IPS-20b (cell line): Measurements from ENCODE around the gene ADNP.
A peak's percentile ranks its signal among the peaks of the same experiment; 100 is the strongest.

Experiments
- H3K27ac ChIP-seq: one replicate; pipeline ENCODE4 v1.5.1; 2013; ENCODE audit warnings: low read length
- H3K27me3 ChIP-seq: 2 replicates; pipeline ENCODE4 v1.6.1; 2013; ENCODE audit warnings: mild to moderate bottlenecking, low read length, inconsistent platforms; ENCODE audit not compliant: insufficient read depth
- H3K36me3 ChIP-seq: 2 replicates; pipeline ENCODE4 v1.6.1; 2013; ENCODE audit warnings: low read depth, mild to moderate bottlenecking, inconsistent platforms, low read length, moderate library complexity; ENCODE audit not compliant: insufficient read depth
- H3K4me1 ChIP-seq: 2 replicates; pipeline ENCODE4 v1.6.1; 2013; ENCODE audit warnings: mild to moderate bottlenecking, control low read depth, inconsistent platforms, low read length, moderate library complexity; ENCODE audit not compliant: insufficient read depth
- H3K4me3 ChIP-seq: 2 replicates; pipeline ENCODE4 v1.5.1; 2013; ENCODE audit warnings: mild to moderate bottlenecking, low read length, inconsistent platforms
- H3K9ac ChIP-seq: 2 replicates; pipeline ENCODE4 v1.6.1; 2013; ENCODE audit warnings: low read depth, mild to moderate bottlenecking, inconsistent platforms, low read length, moderate library complexity
- H3K9me3 ChIP-seq: 2 replicates; pipeline ENCODE4 v1.6.1; 2013; ENCODE audit warnings: mild to moderate bottlenecking, low read depth, low read length, inconsistent platforms; ENCODE audit not compliant: insufficient read depth

ADNP gene

DNA sequence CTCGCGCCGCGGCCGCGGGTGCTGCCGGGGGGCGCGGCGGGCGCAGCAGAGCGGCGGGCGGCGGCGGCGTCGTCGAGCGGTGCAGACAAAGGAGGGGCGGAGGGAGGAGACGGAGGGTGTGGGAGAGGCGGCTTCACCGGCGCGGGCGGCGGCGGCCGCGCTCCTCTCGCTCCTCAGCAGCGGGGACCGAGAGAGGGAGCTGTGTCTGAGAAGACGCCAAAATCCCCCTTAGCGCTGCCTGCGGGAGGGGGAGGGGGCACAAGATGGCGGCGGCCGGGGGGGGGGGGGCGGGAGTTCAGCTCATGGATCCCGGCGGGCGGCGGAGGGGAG is 296 bp downstream of the ADNP start:
- Histone ChIP-seq H3K4me3 (peak overlapping the region; percentile 42; the same call in 1 of the 2 replicates), H3K4me1 (peaks cover 20% of the 10 kb centered on the region), H3K36me3 (peaks cover 79% of the 10 kb centered on the region), H3K27ac (no peak overlapping the region), H3K9me3 (no peaks in the 10 kb centered on the region), H3K27me3 (no peaks in the 10 kb centered on the region), H3K9ac (peak overlapping the region; percentile 90; the same call in 1 of the 2 replicates)

DNA sequence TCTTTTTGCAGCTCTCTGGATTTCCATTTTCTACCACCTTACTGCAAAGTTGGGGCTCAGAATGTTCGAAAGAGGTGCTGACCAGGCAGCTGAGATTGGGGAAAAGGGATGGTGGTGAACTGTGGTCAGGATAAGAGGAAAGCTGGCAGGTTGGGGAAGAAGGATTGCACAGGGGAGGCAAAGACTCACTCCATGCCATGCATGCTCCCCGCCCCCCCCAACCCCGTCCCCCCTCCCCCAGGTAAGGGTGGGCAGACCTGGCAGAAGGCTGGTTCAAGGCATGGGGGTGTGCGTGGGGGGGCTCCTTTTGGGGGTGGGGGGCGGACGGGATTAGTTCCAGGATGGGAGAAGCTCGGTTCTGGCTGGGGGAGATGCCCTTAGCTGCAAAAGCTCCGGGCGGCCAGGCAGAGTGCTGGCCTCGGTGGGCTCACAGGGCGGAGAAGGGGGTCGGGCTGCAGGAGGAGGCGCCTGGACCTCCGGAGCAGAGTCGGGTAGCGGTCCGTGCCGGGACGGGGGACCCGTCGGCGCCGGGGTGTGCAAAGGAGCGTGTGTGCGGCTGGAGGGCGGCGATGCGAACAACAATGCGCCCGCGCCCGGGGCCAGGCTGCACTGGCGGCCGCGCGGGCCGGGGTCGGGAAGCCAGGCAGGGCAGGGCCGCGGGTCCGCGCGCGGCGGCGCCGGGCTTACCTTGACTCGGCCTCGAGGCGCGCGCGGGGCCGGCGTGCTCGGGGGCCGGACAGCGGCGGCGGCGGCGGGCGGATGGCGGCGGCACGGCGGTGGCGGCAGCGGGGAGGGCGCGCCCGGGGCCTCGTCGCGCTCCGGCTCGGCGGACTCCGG is 880 bp downstream of the ADNP start:
- Histone ChIP-seq H3K36me3 (peaks cover 79% of the 10 kb centered on the region), H3K27ac (peak overlapping the region; percentile 77), H3K4me1 (peaks cover 20% of the 10 kb centered on the region)

DNA sequence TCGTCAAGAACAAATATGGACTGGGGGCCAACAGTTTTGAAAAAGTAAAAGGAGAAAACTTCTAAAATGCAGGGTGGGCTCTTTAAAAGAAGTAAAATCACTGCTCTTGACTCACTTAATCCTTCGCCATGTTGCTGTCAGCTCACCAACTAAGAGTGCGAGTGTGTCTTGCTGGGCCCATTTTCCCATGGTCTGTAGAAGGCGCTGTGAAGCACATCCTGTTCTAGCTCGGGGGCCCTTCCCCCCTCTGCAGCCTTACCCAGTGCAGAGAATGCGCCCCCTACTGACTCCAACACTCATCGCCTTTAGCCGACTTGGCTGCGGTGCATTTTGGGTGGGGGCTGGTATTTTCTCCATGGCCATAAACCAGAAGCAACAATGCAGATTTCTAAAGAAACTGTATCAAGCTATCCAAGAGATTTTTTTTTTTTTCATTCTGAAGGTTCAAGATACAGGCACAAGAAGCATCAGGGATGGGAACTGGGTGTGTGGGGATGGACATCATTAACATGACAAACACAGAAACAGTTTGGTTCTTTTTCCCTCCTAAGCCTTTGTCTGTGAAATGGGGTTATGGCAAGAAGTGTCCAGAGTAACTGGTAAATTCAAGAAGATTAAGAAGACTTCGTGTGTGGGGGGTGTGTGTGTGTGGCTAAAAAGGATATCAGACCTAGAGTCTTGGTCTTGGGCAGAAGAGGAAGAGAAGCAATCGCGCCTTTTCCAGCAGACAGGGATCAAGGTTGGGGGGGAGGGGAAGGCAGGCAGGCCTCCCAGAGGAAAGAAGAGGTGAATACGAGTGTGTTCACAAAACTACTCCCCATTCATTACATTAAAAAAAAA is 1.7 kb downstream of the ADNP start:
- no peaks in the 10 kb centered on the region for H3K9me3 ChIP-seq
- H3K4me1 ChIP-seq: peaks cover 20% of the 10 kb centered on the region
- peak overlapping the region; percentile 77 for H3K27ac ChIP-seq
- no peaks in the 10 kb centered on the region for H3K27me3 ChIP-seq
- H3K9ac ChIP-seq: peak overlapping the region; percentile 96
- H3K4me3 ChIP-seq: peak overlapping the region; percentile 77
- H3K36me3 ChIP-seq: peaks cover 79% of the 10 kb centered on the region

More for the DNA sequence above, 880 bp downstream of the ADNP start:
- Histone ChIP-seq H3K27me3 (no peaks in the 10 kb centered on the region), H3K9ac (peak overlapping the region; percentile 96), H3K4me3 (peak overlapping the region; percentile 77), H3K9me3 (no peaks in the 10 kb centered on the region)

DNA sequence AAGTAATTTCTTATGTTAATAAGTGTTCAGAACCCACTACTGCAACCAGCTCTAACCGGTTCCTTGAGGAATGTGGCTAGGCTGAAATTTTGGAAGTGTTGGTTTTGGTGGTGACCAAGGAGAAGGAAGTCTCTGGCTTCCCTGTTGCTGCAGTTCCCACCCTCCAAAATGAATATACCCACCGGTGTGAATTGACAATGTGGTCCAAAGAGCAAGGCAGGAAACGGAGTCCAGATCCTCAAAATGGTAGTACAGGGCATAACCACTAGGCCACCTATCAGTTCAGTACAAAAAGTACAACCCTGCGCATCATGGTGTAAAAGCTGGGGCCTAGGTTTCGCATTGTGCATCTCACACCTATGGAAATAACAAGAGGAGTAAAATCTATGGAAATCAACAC is 2.8 kb downstream of the ADNP start:
- no peaks in the 10 kb centered on the region for H3K27me3 ChIP-seq
- peaks cover 79% of the 10 kb centered on the region for H3K36me3 ChIP-seq
- H3K9me3 ChIP-seq: no peaks in the 10 kb centered on the region
- peaks cover 23% of the 10 kb centered on the region for H3K4me1 ChIP-seq
- no peak overlapping the region for H3K27ac ChIP-seq
- H3K9ac ChIP-seq: no peak overlapping the region; the same call in 1 of the 2 replicates
- peak overlapping the region; percentile 77 for H3K4me3 ChIP-seq

DNA sequence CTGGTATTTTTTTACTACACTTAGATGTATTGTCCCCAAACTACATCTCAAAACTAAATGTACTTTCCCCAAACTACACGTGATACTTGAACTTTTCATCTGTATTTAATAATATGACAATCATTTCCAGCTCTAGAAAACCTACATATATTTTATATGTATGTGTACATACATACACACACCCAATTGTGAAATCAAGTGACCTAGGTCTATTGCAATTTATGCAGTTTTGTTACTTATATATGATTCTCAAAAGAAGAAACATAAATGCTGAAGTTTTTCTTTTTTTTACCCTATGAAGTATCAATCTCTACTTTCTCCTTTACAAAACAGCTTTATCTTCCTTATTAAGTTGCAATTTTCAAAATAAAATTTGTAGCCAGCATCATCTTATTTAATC is 4.7 kb downstream of the ADNP start:
- no peak overlapping the region for H3K4me3 ChIP-seq
- H3K9me3 ChIP-seq: no peaks in the 10 kb centered on the region
- H3K36me3 ChIP-seq: peaks cover 73% of the 10 kb centered on the region
- H3K4me1 ChIP-seq: peaks cover 20% of the 10 kb centered on the region
- H3K9ac ChIP-seq: no peak overlapping the region
- no peak overlapping the region for H3K27ac ChIP-seq
- no peaks in the 10 kb centered on the region for H3K27me3 ChIP-seq

DNA sequence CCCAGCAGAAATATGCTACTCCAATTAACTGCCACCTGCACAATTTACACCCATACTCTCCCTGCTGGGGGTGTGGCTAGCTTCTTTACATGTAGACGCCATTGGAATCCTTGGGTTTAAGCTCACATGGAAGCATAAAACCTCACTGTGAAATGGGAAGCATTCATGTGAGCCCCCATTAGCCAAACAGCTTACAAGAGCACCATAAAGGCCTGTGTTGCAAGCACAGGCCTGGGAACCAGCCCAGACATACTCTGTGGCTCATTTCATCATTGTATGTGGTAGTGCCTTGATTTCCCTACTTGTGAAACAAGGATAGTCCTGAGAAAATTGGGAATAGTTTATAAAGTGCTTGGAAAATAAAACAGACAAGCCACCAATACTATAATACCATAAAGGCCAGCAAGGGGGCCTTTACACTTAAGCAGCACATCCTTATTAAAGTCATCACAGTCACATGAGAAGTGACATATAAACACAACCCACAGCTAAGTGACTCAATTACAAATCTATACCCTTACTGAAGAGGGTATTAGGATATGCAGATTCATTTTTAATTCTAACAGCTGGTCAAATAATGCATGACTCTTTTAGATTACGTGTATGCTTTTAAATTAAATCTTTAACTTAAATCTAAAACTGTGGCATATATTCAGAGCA is 6.8 kb downstream of the ADNP start:
- peaks cover 20% of the 10 kb centered on the region for H3K4me1 ChIP-seq
- H3K4me3 ChIP-seq: no peak overlapping the region
- H3K27ac ChIP-seq: no peak overlapping the region
- H3K27me3 ChIP-seq: no peaks in the 10 kb centered on the region
- H3K9me3 ChIP-seq: no peaks in the 10 kb centered on the region
- no peak overlapping the region for H3K9ac ChIP-seq
- peaks cover 82% of the 10 kb centered on the region for H3K36me3 ChIP-seq

DNA sequence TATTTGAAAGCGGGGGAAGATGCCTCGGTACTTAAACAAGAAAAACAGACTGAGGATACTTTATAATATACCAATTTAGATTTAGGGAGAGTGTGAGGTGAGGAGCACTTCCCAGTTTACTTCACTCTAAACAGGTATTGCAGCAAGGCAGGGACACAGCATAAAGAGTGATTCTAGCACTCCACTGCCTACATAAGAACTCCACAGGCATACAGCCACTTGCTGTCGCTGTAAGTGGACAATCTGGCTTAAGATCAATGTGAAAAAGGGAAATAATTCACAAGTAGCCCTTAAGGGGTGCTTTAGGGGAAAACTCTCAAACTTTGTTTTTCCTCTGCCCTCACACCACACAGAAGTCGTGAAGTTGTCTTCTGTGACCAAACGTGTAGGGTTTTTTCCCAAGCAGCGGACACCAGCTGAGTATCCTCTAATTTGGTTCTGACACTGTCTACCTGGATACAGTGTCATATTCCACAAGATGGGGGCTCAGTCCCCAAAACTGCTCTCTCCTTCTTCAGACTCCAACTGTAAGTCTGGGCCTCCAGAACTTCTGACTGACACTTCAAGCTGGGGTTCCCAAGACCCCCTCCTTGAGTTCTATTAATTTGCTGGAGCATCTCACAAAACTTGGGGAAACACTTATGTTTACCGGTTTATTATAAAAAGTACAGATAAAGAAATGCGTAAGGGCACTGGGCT is 9.3 kb downstream of the ADNP start:
- Histone ChIP-seq H3K9ac (no peak overlapping the region), H3K27me3 (no peaks in the 10 kb centered on the region), H3K27ac (no peak overlapping the region), H3K4me1 (peaks cover 5% of the 10 kb centered on the region; the same call in 1 of the 2 replicates), H3K9me3 (no peaks in the 10 kb centered on the region), H3K36me3 (peaks cover 79% of the 10 kb centered on the region), H3K4me3 (no peak overlapping the region)

DNA sequence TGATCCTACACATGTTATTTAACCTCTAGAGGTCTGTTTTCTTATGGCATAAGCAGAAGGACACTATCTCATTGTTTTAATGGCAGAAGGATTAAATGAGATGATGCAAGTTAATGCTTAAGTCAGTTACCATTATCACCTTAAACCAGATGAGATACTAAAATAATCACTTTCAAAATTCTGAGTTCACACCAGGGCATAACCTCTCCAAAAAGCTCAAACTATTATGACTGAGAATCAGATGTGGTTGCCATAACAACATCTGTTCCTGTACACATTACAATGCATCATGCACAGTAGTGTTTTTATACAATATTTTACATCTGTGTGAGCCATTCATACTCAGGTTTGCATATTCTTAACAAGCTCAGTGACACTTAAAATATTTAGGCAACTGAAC is 10.2 kb downstream of the ADNP start:
- Histone ChIP-seq H3K4me3 (no peak overlapping the region), H3K9ac (no peak overlapping the region), H3K9me3 (no peaks in the 10 kb centered on the region), H3K27ac (no peak overlapping the region), H3K36me3 (peaks cover 79% of the 10 kb centered on the region), H3K27me3 (no peaks in the 10 kb centered on the region), H3K4me1 (peaks cover 8% of the 10 kb centered on the region; the same call in 1 of the 2 replicates)

DNA sequence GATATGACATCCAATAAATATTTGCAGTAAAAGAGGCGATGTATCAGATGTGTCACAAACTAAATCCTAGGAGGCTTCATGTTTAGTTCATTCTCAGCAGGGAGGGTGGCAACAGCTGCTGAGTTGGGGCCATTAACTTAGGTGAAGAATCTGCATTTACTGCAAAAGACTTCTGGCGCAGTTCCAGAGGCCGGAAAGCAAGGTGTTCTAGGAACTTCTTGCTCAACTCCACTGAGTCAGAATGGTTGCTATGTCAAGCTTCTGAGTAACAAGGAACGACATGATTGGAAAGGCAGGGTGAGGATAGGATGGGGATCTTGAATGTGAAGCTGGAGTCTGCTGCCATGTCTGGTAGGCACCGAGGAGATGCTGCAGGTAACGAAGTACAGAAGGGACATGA is 11.7 kb downstream of the ADNP start:
- H3K27me3 ChIP-seq: no peaks in the 10 kb centered on the region
- H3K36me3 ChIP-seq: peaks cover 73% of the 10 kb centered on the region
- no peaks in the 10 kb centered on the region for H3K9me3 ChIP-seq
- no peak overlapping the region for H3K9ac ChIP-seq
- peaks cover 14% of the 10 kb centered on the region; the same call in 1 of the 2 replicates for H3K4me1 ChIP-seq
- no peak overlapping the region for H3K27ac ChIP-seq
- no peak overlapping the region for H3K4me3 ChIP-seq

DNA sequence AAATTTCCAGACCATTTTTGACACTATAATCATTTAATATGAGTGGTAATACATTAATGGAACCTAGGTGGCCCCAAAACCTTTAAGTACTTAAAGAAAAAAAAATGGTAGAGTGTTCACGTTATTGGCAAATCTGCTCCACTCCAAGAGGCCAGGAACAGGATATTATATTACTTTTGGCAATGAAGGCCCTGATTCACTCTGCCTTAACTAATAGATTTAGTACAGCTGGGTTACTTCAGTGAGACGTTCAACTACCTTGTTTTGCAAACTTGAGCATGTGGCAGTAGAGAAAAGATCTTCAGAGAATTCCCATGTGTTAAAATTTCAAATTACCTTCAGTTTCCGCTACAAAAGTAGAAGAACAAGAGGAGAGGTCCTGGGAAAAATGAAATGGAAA is 12.8 kb downstream of the ADNP start:
- no peak overlapping the region for H3K27ac ChIP-seq
- H3K4me3 ChIP-seq: no peak overlapping the region
- no peak overlapping the region for H3K9ac ChIP-seq
- H3K4me1 ChIP-seq: peaks cover 23% of the 10 kb centered on the region
- H3K27me3 ChIP-seq: no peaks in the 10 kb centered on the region
- peaks cover 72% of the 10 kb centered on the region for H3K36me3 ChIP-seq
- no peaks in the 10 kb centered on the region for H3K9me3 ChIP-seq

DNA sequence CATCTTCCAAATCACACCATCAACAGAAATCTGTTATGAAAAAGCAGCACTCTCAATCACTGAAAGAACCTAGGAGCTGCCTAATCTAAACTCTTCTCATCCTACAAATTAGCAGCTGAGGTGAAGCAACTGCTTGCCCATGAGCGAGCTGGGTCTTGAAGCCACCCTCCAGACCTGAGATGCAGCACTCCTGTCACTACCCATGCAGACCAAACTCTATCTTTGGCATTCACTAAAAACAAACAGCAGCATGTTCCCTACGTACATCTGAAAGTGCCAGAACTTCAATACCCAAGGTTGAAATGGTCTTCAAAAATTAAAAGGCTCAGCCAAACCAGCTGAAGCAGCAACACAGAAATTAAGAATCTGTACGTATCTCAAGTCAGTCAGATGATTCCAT is 14.3 kb downstream of the ADNP start:
- Histone ChIP-seq H3K27me3 (no peaks in the 10 kb centered on the region), H3K36me3 (peaks cover 70% of the 10 kb centered on the region), H3K4me3 (no peak overlapping the region), H3K9me3 (no peaks in the 10 kb centered on the region), H3K4me1 (peaks cover 22% of the 10 kb centered on the region), H3K27ac (no peak overlapping the region), H3K9ac (no peak overlapping the region)
